IPS-20b (cell line): Measurements from ENCODE around the gene JPH4.
"Not testable (repeated sequence)": the region's sequence is repeated elsewhere in the genome, so short reads cannot be mapped to it uniquely, and the experiment has no call there.

ENCODE experiments used
- H3K27ac ChIP-seq: one replicate; pipeline ENCODE4 v1.5.1; 2013; ENCODE audit warnings: low read length
- H3K27me3 ChIP-seq: 2 replicates; pipeline ENCODE4 v1.6.1; 2013; ENCODE audit warnings: mild to moderate bottlenecking, low read length, inconsistent platforms; ENCODE audit not compliant: insufficient read depth
- H3K36me3 ChIP-seq: 2 replicates; pipeline ENCODE4 v1.6.1; 2013; ENCODE audit warnings: low read depth, mild to moderate bottlenecking, inconsistent platforms, low read length, moderate library complexity; ENCODE audit not compliant: insufficient read depth
- H3K4me1 ChIP-seq: 2 replicates; pipeline ENCODE4 v1.6.1; 2013; ENCODE audit warnings: mild to moderate bottlenecking, control low read depth, inconsistent platforms, low read length, moderate library complexity; ENCODE audit not compliant: insufficient read depth
- H3K4me3 ChIP-seq: 2 replicates; pipeline ENCODE4 v1.5.1; 2013; ENCODE audit warnings: mild to moderate bottlenecking, low read length, inconsistent platforms
- H3K9ac ChIP-seq: 2 replicates; pipeline ENCODE4 v1.6.1; 2013; ENCODE audit warnings: low read depth, mild to moderate bottlenecking, inconsistent platforms, low read length, moderate library complexity
- H3K9me3 ChIP-seq: 2 replicates; pipeline ENCODE4 v1.6.1; 2013; ENCODE audit warnings: mild to moderate bottlenecking, low read depth, low read length, inconsistent platforms; ENCODE audit not compliant: insufficient read depth

JPH4 gene

GRCh38 chr14:23604675-23605170, 26.1 kb upstream of the JPH4 start:
- no peaks in the 10 kb centered on the region for H3K9me3 ChIP-seq
- H3K4me3 ChIP-seq, result no peak overlapping the region
- no peak overlapping the region for H3K27ac ChIP-seq
- H3K4me1 ChIP-seq, result no peaks in the 10 kb centered on the region
- no peaks in the 10 kb centered on the region for H3K27me3 ChIP-seq
- no peak overlapping the region for H3K9ac ChIP-seq
- H3K36me3 ChIP-seq, result no peaks in the 10 kb centered on the region

DNA sequence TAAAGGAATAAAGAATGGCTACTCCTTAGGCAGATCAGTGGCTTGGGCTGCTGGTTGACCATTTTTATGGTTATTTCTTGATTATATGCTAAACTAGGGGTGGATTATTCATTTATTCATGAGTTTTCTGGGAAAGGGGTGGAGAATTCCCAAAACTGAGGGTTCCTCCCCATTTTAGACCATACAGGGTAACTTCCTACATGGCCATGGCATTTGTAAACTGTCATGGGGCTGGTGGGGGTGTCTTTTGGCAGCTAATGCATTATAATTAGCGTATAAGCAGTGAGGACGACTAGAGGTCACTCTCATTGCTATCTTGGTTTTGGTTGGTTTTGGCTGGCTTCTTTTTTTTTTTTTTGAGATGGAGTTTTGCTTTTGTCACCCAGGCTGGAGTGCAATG, 25.6 kb upstream of the JPH4 start:
- H3K27ac ChIP-seq, result no peak overlapping the region
- H3K9ac ChIP-seq, result no peak overlapping the region
- no peak overlapping the region for H3K4me3 ChIP-seq
- no peaks in the 10 kb centered on the region for H3K36me3 ChIP-seq
- no peaks in the 10 kb centered on the region for H3K4me1 ChIP-seq
- H3K27me3 ChIP-seq, result no peaks in the 10 kb centered on the region
- no peaks in the 10 kb centered on the region for H3K9me3 ChIP-seq

DNA sequence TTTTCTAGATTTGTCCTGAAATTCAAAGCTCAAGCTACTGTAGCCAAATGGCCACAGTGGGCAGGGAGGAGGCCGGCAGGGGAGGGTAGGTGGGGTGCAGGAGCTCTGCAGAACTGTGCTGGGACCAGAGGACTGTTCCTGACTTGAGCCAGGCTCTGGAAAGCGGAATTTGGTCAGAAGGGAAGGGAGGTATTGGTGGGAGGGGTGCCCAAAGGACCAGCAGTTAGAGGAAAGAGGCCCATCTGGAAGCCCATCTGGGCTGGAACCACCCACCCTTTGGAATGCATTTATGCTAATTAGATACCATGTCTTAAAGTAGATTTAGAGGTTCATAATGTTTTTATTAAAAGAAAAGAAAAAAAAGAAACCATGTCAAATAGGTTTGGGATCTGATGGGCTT, 24.5 kb upstream of the JPH4 start:
- no peaks in the 10 kb centered on the region for H3K4me1 ChIP-seq
- no peak overlapping the region for H3K27ac ChIP-seq
- H3K36me3 ChIP-seq, result no peaks in the 10 kb centered on the region
- no peak overlapping the region for H3K9ac ChIP-seq
- no peaks in the 10 kb centered on the region for H3K9me3 ChIP-seq
- no peak overlapping the region for H3K4me3 ChIP-seq
- no peaks in the 10 kb centered on the region for H3K27me3 ChIP-seq

GRCh38 chr14:23602181-23603095, 23.8 kb upstream of the JPH4 start:
- Histone ChIP-seq H3K27me3 (no peaks in the 10 kb centered on the region), H3K4me1 (no peaks in the 10 kb centered on the region), H3K27ac (no peak overlapping the region), H3K9ac (no peak overlapping the region), H3K36me3 (no peaks in the 10 kb centered on the region), H3K4me3 (no peak overlapping the region), H3K9me3 (no peaks in the 10 kb centered on the region)

DNA sequence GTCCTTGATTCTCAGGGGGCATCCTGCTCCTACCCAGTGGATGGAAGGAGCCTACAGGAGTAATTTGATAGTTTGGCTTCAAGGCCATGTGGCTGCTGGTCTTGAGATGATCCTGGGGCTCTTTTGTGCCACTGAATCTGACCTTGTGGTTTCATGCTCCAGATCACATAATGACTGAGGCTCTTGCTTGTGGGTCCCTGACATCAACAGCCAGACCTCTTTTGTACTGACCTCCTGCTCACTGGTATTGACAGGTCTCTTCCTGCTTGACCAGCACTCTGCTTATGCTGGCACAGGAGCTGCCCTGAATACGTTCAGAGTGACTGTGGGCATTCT, 23.2 kb upstream of the JPH4 start:
- no peak overlapping the region for H3K27ac ChIP-seq
- no peak overlapping the region for H3K9ac ChIP-seq
- no peaks in the 10 kb centered on the region for H3K4me1 ChIP-seq
- no peaks in the 10 kb centered on the region for H3K27me3 ChIP-seq
- no peaks in the 10 kb centered on the region for H3K36me3 ChIP-seq
- no peak overlapping the region for H3K4me3 ChIP-seq
- no peaks in the 10 kb centered on the region for H3K9me3 ChIP-seq

- no peaks in the 10 kb centered on the region for H3K36me3 ChIP-seq
- H3K27me3 ChIP-seq, result no peaks in the 10 kb centered on the region
- no peak overlapping the region for H3K27ac ChIP-seq
- H3K4me3 ChIP-seq, result no peak overlapping the region
- no peak overlapping the region for H3K9ac ChIP-seq
- H3K9me3 ChIP-seq, result no peaks in the 10 kb centered on the region
- H3K4me1 ChIP-seq, result no peaks in the 10 kb centered on the region
These were observed 22.8 kb upstream of the JPH4 start for GRCh38 chr14:23601424-23601823.

- no peak overlapping the region for H3K27ac ChIP-seq
- H3K9ac ChIP-seq, result no peak overlapping the region
- no peaks in the 10 kb centered on the region for H3K9me3 ChIP-seq
- H3K4me3 ChIP-seq, result no peak overlapping the region
- H3K27me3 ChIP-seq, result no peaks in the 10 kb centered on the region
- no peaks in the 10 kb centered on the region for H3K4me1 ChIP-seq
- H3K36me3 ChIP-seq, result no peaks in the 10 kb centered on the region
These were observed 22.2 kb upstream of the JPH4 start for GRCh38 chr14:23600806-23601205.

DNA sequence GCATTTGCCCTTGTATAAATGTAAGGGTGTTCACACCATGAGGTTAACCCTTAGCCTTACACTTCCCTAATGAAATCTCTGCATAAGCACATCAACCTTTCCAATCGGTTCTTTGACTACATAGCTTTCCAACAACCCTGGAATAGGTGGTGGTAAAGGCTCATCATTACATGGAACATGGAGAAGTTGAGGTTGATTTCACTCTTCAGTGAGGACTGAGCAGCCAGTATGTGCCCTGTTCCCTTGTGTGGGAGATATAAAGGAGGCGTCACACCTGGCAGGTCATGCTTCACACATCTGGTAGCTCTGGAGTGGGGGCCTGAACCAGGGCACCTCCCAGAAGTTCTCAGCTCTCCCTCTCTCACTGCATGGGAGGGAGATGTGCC, 21.7 kb upstream of the JPH4 start:
- H3K27me3 ChIP-seq, result no peaks in the 10 kb centered on the region
- H3K9me3 ChIP-seq, result no peaks in the 10 kb centered on the region
- H3K36me3 ChIP-seq, result no peaks in the 10 kb centered on the region
- no peak overlapping the region for H3K27ac ChIP-seq
- H3K9ac ChIP-seq, result no peak overlapping the region
- H3K4me1 ChIP-seq, result no peaks in the 10 kb centered on the region
- H3K4me3 ChIP-seq, result no peak overlapping the region

DNA sequence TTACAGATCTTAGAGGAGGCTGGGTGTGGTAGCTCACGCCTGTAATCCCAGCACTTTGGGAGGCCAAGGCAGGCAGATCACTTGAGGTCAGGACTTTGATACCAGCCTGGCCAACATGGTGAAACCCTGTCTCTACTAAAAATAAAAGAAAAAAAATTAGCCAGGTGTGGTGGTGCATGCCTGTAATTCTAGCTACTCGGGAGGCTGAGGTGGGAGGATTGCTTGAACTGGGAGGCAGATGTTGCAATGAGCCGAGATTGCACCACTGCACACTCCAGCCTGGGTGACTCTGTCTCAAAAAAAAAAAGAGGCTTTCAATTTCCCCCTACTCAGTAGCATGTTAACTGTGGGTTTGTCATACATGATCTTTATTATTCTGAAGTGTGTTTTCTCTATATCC, 15.6 kb upstream of the JPH4 start:
- not testable (repeated sequence) for H3K4me3 ChIP-seq, H3K36me3 ChIP-seq, H3K9ac ChIP-seq, H3K4me1 ChIP-seq, H3K27ac ChIP-seq, H3K9me3 ChIP-seq, H3K27me3 ChIP-seq

DNA sequence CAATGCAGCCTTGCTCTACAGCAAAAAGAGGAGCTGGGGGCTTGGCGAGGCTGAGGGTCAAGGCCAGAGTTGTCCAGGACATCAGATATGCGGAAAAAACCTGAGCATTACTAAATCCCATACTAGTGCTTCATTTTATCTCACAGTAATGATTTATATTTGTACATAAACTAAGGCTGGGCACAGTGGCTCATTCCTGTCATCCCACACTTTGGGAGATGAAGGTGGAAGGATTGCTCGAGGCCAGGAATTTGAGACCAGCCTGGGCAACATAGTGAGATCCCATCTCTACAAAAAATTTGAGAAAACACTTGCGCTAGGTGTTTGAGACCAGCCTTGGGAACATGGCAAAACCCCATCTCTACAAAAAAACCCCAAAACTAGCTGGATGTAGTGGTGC, 11.6 kb upstream of the JPH4 start:
- no peaks in the 10 kb centered on the region for H3K9me3 ChIP-seq

GRCh38 chr14:23589606-23590005, 11.0 kb upstream of the JPH4 start:
- Histone ChIP-seq H3K9ac (no peak overlapping the region), H3K4me1 (0 out of 2 replicates have a peak, but pooled peaks cover 4% of the 10 kb centered on the region), H3K27me3 (no peaks in the 10 kb centered on the region), H3K4me3 (no peak overlapping the region), H3K27ac (no peak overlapping the region), H3K9me3 (no peaks in the 10 kb centered on the region), H3K36me3 (no peaks in the 10 kb centered on the region)

More for the DNA sequence above, 11.6 kb upstream of the JPH4 start:
- H3K27ac ChIP-seq, result no peak overlapping the region
- H3K4me3 ChIP-seq, result no peak overlapping the region
- H3K9ac ChIP-seq, result no peak overlapping the region
- H3K4me1 ChIP-seq, result 0 out of 2 replicates have a peak, but pooled peaks cover 4% of the 10 kb centered on the region
- no peaks in the 10 kb centered on the region for H3K36me3 ChIP-seq
- H3K27me3 ChIP-seq, result no peaks in the 10 kb centered on the region

DNA sequence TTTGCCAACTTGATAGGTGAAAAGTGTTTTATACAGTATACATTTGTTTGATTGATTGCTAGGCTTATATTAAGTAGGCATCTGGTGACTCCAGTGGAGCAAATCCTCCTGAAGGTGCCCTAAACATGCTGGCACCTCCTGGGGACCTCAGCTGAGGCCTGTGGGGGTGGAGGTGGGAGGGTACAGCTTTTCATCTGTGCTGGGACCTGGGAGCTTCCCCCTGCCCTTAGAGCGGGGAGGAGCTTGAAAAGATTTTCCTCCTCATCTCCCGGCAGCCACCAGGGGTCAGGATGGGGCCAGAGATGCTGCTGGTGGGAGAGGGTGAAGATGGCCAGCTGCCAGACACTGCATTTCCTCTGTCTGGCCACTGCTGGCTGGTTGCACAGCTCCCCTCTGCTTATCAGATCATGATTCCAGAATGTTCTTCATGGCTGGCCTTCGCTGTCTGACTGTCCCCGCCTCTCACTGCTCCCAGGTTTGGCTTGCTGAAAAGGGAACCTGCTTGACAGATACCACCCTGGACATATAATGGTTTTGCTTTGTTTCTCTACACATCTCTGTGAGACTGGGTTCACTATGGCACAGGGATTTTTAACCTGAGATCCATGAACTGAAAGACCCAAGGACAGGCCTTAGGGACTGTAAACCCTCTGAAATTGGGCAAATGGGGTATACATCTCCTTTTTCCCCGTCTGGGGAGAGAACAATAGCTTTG, 10.5 kb upstream of the JPH4 start:
- Histone ChIP-seq H3K27ac (no peak overlapping the region), H3K4me1 (0 out of 2 replicates have a peak, but pooled peaks cover 4% of the 10 kb centered on the region), H3K9me3 (no peaks in the 10 kb centered on the region), H3K36me3 (no peaks in the 10 kb centered on the region), H3K4me3 (no peak overlapping the region), H3K27me3 (no peaks in the 10 kb centered on the region), H3K9ac (no peak overlapping the region)
